Measurements from ENCODE around the gene GOSR1. TPM values are rescaled to one million over a fixed set of nuclear protein-coding genes. Genes with fewer than 3 reads are reported as not detected.

Gene GOSR1
- total and polyA plus RNA-seq, 11 donors = 8.9 to 39.7 (median 29.8) TPM

DNA sequence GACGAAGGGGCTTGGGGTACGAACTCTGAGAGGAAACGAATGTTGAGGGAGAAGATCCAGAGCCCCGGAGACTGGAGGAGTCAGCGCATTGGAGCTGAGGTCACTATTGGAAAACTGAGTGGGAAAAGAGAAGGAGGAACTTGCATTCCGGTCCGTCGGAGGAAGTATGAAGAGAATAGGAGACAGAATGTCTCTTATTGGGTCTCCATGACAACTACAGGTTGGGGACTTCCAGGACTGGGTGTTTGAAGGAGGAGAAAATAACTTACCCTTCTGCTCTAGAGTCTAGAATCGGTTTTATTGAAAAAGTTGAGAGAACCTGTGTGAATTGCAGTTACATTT, 537 bp downstream of the GOSR1 start:
- peak in 3 of 4 donors; percentile 7 to 21 (median 17) for ATAC-seq
- intact Hi-C loops (cut with DNase I) = loop anchor here in 5 of 10 donors (1.0 to 10.0 kb wide), 8 partner anchors 98 to 353 kb away; partner anchors contain the start of gene CRLF3 (in 1 of the 5)
- WGBS, 4 donors = 0 to 1% (median 1%) methylated on average over 9 of the region's 9 CpGs
- Histone ChIP-seq H3K9me3 (no peaks in the 10 kb centered on the region), H3K27me3 (no peaks in the 10 kb centered on the region), H3K4me1 (peaks cover 0 to 35% (median 17%) of the 10 kb centered on the region in 12 donors), H3K4me3 (peak overlapping the region; percentile 63 to 94 (median 84)), H3K36me3 (peaks cover 0 to 40% (median 32%) of the 10 kb centered on the region in 9 donors), H3K27ac (peak overlapping the region; percentile 83 to 97 (median 93))
- DNase-seq = no peak
- TF ChIP-seq CTCF (IDR thresholded peaks at IDR 0.05) = no peak
- no peak for TF ChIP-seq POLR2A (IDR thresholded peaks at IDR 0.05)

- DNase-seq (no peak), ATAC-seq (peak in 1 of 4 donors; percentile 66)
- Histone ChIP-seq H3K36me3 (peaks cover 0 to 88% (median 80%) of the 10 kb centered on the region in 9 donors), H3K4me3 (no peak overlapping the region), H3K4me1 (peaks cover 0 to 23% (median 14%) of the 10 kb centered on the region in 12 donors), H3K27ac (peak overlapping the region in 7 of 12 donors; percentile 4 to 69 (median 15)), H3K9me3 (no peaks in the 10 kb centered on the region), H3K27me3 (no peaks in the 10 kb centered on the region)
- TF ChIP-seq CTCF (IDR thresholded peaks at IDR 0.05) = no peak
- TF ChIP-seq POLR2A (IDR thresholded peaks at IDR 0.05) = no peak
- intact Hi-C loops (cut with DNase I) = loop anchor here in 2 of 10 donors (5.0 to 10.0 kb wide), 3 partner anchors 35 to 918 kb away; partner anchors contain the start of genes ABHD15 (in 1 of the 2) and TP53I13 (in 1 of the 2)
Observed at GRCh38 chr17:30482555-30482954, 5.3 kb downstream of the GOSR1 start.

- DNase-seq (no peak), ATAC-seq (no peak)
- no peaks in the 10 kb centered on the region for H3K9me3 ChIP-seq
- no peaks in the 10 kb centered on the region for H3K27me3 ChIP-seq
- peak overlapping the region in 5 of 12 donors; percentile 14 to 69 (median 30) for H3K27ac ChIP-seq
- intact Hi-C loops (cut with DNase I) = loop anchor here in 2 of 10 donors (5.0 to 10.0 kb wide), 3 partner anchors 34 to 918 kb away; partner anchors contain the start of genes ABHD15 (in 1 of the 2) and TP53I13 (in 1 of the 2)
- peaks cover 0 to 94% (median 86%) of the 10 kb centered on the region in 9 donors for H3K36me3 ChIP-seq
- H3K4me1 ChIP-seq = peaks cover 0 to 20% (median 10%) of the 10 kb centered on the region in 12 donors
- no peak for TF ChIP-seq CTCF (IDR thresholded peaks at IDR 0.05)
- 86 to 96% (median 93%) methylated on average over 1 of the region's 1 CpG for WGBS, 4 donors
- H3K4me3 ChIP-seq = no peak overlapping the region
Observed at GRCh38 chr17:30483159-30483558, 6.0 kb downstream of the GOSR1 start.

DNA sequence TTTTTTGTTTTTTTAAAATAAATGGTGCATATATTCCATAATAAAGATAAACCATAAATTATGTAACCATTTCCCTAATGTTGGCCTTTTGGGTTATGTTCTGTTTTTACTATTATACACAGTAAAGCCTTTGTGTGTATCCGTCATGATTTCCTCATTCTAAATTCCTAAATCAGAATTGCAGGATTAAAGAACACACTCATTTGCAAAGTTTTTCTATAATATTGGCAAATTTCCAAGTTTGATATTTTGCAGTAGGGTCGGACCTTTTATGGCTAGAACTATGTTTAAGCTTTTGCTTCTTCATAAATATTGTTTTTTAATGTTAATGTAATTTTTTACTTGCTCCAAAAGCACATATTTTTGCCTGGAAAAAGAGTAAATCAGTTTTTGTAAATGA, 16.6 kb downstream of the GOSR1 start:
- intact Hi-C loops (cut with DNase I) = no loop called here
- Histone ChIP-seq H3K4me1 (peaks cover 0 to 4% (median 0%) of the 10 kb centered on the region in 12 donors), H3K4me3 (no peak overlapping the region), H3K27ac (no peak overlapping the region), H3K36me3 (peaks cover 0 to 100% (median 100%) of the 10 kb centered on the region in 9 donors), H3K27me3 (no peaks in the 10 kb centered on the region), H3K9me3 (no peaks in the 10 kb centered on the region)
- 57 to 71% (median 61%) methylated on average over 2 of the region's 2 CpGs for WGBS, 4 donors
- ATAC-seq (no peak), DNase-seq (no peak)
- TF ChIP-seq CTCF (IDR thresholded peaks at IDR 0.05) (no peak), POLR2A (IDR thresholded peaks at IDR 0.05) (no peak)
